KG1 (cell line): ENCODE data around the gene ARHGEF28.

Experiments used
- DNase-seq: peaks from one replicate; lab custom pipeline; 2025; lab: John Stamatoyannopoulos, UW

ARHGEF28 gene

GRCh38 chr5:73661753-73662152 is 35.8 kb downstream of the ARHGEF28 start:
- DNase-seq, result no peak

- DNase-seq, result no peak
Measured at GRCh38 chr5:73663161-73663859, 37.3 kb downstream of the ARHGEF28 start.

- no peak for DNase-seq
Measured at GRCh38 chr5:73663860-73664240, 37.9 kb downstream of the ARHGEF28 start.

GRCh38 chr5:73664796-73665195 is 38.8 kb downstream of the ARHGEF28 start:
- no peak for DNase-seq

GRCh38 chr5:73666891-73667290 is 40.9 kb downstream of the ARHGEF28 start:
- no peak for DNase-seq

- no peak for DNase-seq
Measured at GRCh38 chr5:73668017-73668416, 42.0 kb downstream of the ARHGEF28 start.

GRCh38 chr5:73668486-73669111 is 42.6 kb downstream of the ARHGEF28 start:
- DNase-seq, result no peak

- DNase-seq, result no peak
Measured at GRCh38 chr5:73670731-73671130, 44.7 kb downstream of the ARHGEF28 start.

- DNase-seq, result no peak
Measured at GRCh38 chr5:73672132-73672531, 46.1 kb downstream of the ARHGEF28 start.

GRCh38 chr5:73673161-73673591 is 47.2 kb downstream of the ARHGEF28 start:
- DNase-seq, result no peak

- DNase-seq, result no peak
Measured at GRCh38 chr5:73674669-73675004, 48.6 kb downstream of the ARHGEF28 start.

GRCh38 chr5:73678322-73678740 is 52.3 kb downstream of the ARHGEF28 start:
- DNase-seq, result no peak

- no peak for DNase-seq
Measured at GRCh38 chr5:73678807-73679206, 52.8 kb downstream of the ARHGEF28 start.

GRCh38 chr5:73682176-73682575 is 56.2 kb downstream of the ARHGEF28 start:
- DNase-seq, result no peak

GRCh38 chr5:73684691-73685090 is 58.7 kb downstream of the ARHGEF28 start:
- no peak for DNase-seq

- no peak for DNase-seq
Measured at GRCh38 chr5:73686912-73687311, 60.9 kb downstream of the ARHGEF28 start.

- no peak for DNase-seq
Measured at GRCh38 chr5:73687357-73687756, 61.4 kb downstream of the ARHGEF28 start.

- no peak for DNase-seq
Measured at GRCh38 chr5:73690015-73690414, 64.0 kb downstream of the ARHGEF28 start.

GRCh38 chr5:73691302-73692080 is 65.5 kb downstream of the ARHGEF28 start:
- DNase-seq, result no peak

GRCh38 chr5:73692166-73692640 is 66.2 kb downstream of the ARHGEF28 start:
- DNase-seq, result no peak

- no peak for DNase-seq
Measured at GRCh38 chr5:73692981-73693380, 67.0 kb downstream of the ARHGEF28 start.

GRCh38 chr5:73693573-73694061 is 67.6 kb downstream of the ARHGEF28 start:
- DNase-seq, result no peak

GRCh38 chr5:73694089-73694488 is 68.1 kb downstream of the ARHGEF28 start:
- DNase-seq, result no peak
